OCI-LY7 (cell line): ENCODE results near the gene DOCK4.

Source experiments
- EZH2phosphoT487 ChIP-seq: fragments of 200-600 bp; sonication (generic); IDR thresholded peaks from 2 replicates; pipeline ENCODE4 v1.6.1; 2018; ENCODE audit warnings: low read depth, borderline replicate concordance, mild to moderate bottlenecking, mixed run types, antibody characterized with exemption, low read length, moderate library complexity, mixed read lengths
- TF ChIP-seq, protein P1 (sequence below): fragments of 200-600 bp; sonication (generic); conservative IDR thresholded peaks from 2 replicates; pipeline ENCODE4 v1.5.1; 2014; ENCODE audit warnings: mild to moderate bottlenecking, antibody characterized with exemption, low read length, moderate library complexity, mixed read lengths

DNA sequence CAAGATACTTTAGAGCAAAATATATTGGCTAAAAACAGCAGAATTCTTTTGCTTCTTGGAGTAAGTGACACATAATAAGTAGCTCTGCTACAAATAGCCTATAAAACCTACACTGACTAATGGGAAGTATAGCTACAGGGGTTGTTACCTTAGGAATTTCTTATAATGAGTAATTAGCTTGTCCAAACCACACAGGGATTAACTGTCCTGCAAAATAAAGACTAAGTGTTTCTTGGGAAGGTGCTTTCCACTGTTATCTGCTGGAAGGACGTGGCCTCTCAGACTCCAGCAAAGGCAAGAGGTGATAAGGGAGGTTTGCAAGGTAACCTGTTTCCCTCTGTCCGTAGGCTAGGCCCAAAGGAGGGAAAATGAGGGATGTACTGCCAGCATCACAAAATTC lies 302.4 kb downstream of the DOCK4 start:
- TF ChIP-seq, protein P1, sequence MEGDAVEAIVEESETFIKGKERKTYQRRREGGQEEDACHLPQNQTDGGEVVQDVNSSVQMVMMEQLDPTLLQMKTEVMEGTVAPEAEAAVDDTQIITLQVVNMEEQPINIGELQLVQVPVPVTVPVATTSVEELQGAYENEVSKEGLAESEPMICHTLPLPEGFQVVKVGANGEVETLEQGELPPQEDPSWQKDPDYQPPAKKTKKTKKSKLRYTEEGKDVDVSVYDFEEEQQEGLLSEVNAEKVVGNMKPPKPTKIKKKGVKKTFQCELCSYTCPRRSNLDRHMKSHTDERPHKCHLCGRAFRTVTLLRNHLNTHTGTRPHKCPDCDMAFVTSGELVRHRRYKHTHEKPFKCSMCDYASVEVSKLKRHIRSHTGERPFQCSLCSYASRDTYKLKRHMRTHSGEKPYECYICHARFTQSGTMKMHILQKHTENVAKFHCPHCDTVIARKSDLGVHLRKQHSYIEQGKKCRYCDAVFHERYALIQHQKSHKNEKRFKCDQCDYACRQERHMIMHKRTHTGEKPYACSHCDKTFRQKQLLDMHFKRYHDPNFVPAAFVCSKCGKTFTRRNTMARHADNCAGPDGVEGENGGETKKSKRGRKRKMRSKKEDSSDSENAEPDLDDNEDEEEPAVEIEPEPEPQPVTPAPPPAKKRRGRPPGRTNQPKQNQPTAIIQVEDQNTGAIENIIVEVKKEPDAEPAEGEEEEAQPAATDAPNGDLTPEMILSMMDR: no peak
- no peak for TF ChIP-seq EZH2phosphoT487
